Measurements from ENCODE around the gene DMRTA2.

DNA sequence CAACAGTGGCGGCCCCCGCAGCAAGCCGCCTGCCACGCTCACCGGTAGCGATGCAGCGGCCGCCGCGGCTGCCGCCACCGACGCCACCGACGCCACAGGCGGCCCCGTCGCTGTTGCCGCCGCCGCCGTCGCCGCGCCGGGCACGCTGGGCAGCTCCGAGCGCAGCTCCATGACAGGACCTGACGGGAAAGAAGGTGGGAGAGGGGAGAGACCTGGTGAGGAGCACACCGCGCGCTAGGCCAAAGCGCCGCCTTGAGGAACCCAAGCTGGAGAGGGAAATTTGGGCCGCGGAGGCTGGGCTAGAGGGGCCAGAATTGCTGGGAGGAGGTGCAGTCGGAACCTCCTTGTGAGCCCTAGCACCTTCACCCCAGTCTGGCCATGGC lies 1.9 kb downstream of the DMRTA2 start:
- TF ChIP-seq CTCF (IDR thresholded peaks at IDR 0.05) = no peak
- TF ChIP-seq POLR2A (IDR thresholded peaks at IDR 0.05) = no peak

All from thyroid gland (tissue), 4 donors.